WTC11 (cell line): ENCODE measurements around the gene MON1A.

Experiments
- AFF4 ChIP-seq: sonication (generic); formaldehyde crosslinking; IDR thresholded peaks from 2 replicates; pipeline ENCODE4 v1.8.1; 2023; ENCODE audit warnings: mild to moderate bottlenecking, missing genetic modification reagents, borderline replicate concordance
- CTCF ChIP-seq: fragments of 200-600 bp; IDR thresholded peaks from 2 replicates; pipeline ENCODE4 v1.8.0; 2022; ENCODE audit warnings: antibody characterized with exemption
- E2F4 ChIP-seq: sonication (generic); formaldehyde crosslinking; IDR thresholded peaks from 2 replicates; pipeline ENCODE4 v1.8.1; 2022; ENCODE audit warnings: low read depth, mild to moderate bottlenecking, moderate library complexity, missing genetic modification reagents, borderline replicate concordance
- FOXJ3 ChIP-seq: sonication (generic); formaldehyde crosslinking; IDR thresholded peaks from 2 replicates; pipeline ENCODE4 v1.9.0; 2021; ENCODE audit warnings: missing genetic modification reagents, mild to moderate bottlenecking, borderline replicate concordance
- FOXK1 ChIP-seq: sonication (generic); formaldehyde crosslinking; IDR thresholded peaks from 2 replicates; pipeline ENCODE4 v1.8.0; 2022; ENCODE audit warnings: mild to moderate bottlenecking, moderate library complexity, missing genetic modification reagents
- IRF2 ChIP-seq: sonication (generic); formaldehyde crosslinking; IDR thresholded peaks from 2 replicates; pipeline ENCODE4 v1.8.0; 2022; ENCODE audit warnings: low read depth, missing genetic modification reagents, borderline replicate concordance
- KAT7 ChIP-seq: sonication (generic); formaldehyde crosslinking; IDR thresholded peaks from 2 replicates; pipeline ENCODE4 v1.8.1; 2023; ENCODE audit warnings: missing genetic modification reagents, mild to moderate bottlenecking, borderline replicate concordance
- SP1 ChIP-seq: sonication (generic); formaldehyde crosslinking; conservative IDR thresholded peaks from 2 replicates; pipeline ENCODE4 v1.8.1; 2022; ENCODE audit warnings: missing genetic modification reagents
- USF1 ChIP-seq: sonication (generic); formaldehyde crosslinking; IDR thresholded peaks from 2 replicates; pipeline ENCODE4 v1.8.0; 2022; ENCODE audit warnings: mild to moderate bottlenecking, missing genetic modification reagents
- ZBTB43 ChIP-seq: sonication (generic); formaldehyde crosslinking; IDR thresholded peaks from 2 replicates; pipeline ENCODE4 v1.8.1; 2023; ENCODE audit warnings: mild to moderate bottlenecking, missing genetic modification reagents
- ZNF281 ChIP-seq: sonication (generic); formaldehyde crosslinking; IDR thresholded peaks from 2 replicates; pipeline ENCODE4 v1.8.0; 2023; ENCODE audit warnings: mild to moderate bottlenecking, missing genetic modification reagents

GRCh38 chr3:49972656-49973055 lies 43.0 kb upstream of the MON1A start:
- TF ChIP-seq CTCF, result no peak
- TF ChIP-seq AFF4 (CRISPR knock-in tag), result no peak
- TF ChIP-seq ZNF281 (CRISPR knock-in tag), result no peak
- TF ChIP-seq SP1 (CRISPR knock-in tag), result no peak
- TF ChIP-seq USF1 (CRISPR knock-in tag), result no peak
- TF ChIP-seq KAT7 (CRISPR knock-in tag), result no peak
- TF ChIP-seq FOXK1 (CRISPR knock-in tag), result no peak
- no peak for TF ChIP-seq IRF2 (CRISPR knock-in tag)
- TF ChIP-seq ZBTB43 (CRISPR knock-in tag), result no peak
- no peak for TF ChIP-seq E2F4 (CRISPR knock-in tag)
- TF ChIP-seq FOXJ3 (CRISPR knock-in tag), result no peak
